Activated CD4-positive, alpha-beta T cell treated with anti-CD3 and anti-CD28 coated beads, Interleukin-2, amount 50 U/mL, for 16 hours (primary cell): Measurements from ENCODE around the gene PDIA3.
"Not testable (repeated sequence)": the region's sequence is repeated elsewhere in the genome, so short reads cannot be mapped to it uniquely, and the experiment has no call there.

Experiments used
- DNase-seq: peaks from one replicate; pipeline ENCODE4 v3.0.0-alpha.2; 2020

PDIA3 gene

GRCh38 chr15:43746245-43746902, at the start of gene PDIA3:
PDIA3 (plus strand) TSS chr15:43746438; CDS start chr15:43746540, 102 bp downstream.
- DNase-seq = peak; percentile 95

GRCh38 chr15:43702174-43702573, 44.1 kb upstream of the PDIA3 start:
- no peak for DNase-seq

- DNase-seq = no peak
Observed at GRCh38 chr15:43702701-43703424, 43.4 kb upstream of the PDIA3 start.

GRCh38 chr15:43710431-43711131, 35.7 kb upstream of the PDIA3 start:
- DNase-seq = not testable (repeated sequence)

- no peak for DNase-seq
Observed at GRCh38 chr15:43723151-43723550, 23.1 kb upstream of the PDIA3 start.

- not testable (repeated sequence) for DNase-seq
Observed at GRCh38 chr15:43726306-43726705, 19.9 kb upstream of the PDIA3 start.

- DNase-seq = not testable (repeated sequence)
Observed at GRCh38 chr15:43728053-43728725, 18.0 kb upstream of the PDIA3 start.

- no peak for DNase-seq
Observed at GRCh38 chr15:43735416-43735815, 10.8 kb upstream of the PDIA3 start.

- peak; percentile 30 for DNase-seq
Observed at GRCh38 chr15:43746903-43747309, 668 bp downstream of the PDIA3 start.

GRCh38 chr15:43748376-43748775, 2.1 kb downstream of the PDIA3 start:
- DNase-seq = peak; percentile 45

GRCh38 chr15:43749690-43750345, 3.6 kb downstream of the PDIA3 start:
- peak; percentile 74 for DNase-seq

- DNase-seq = no peak
Observed at GRCh38 chr15:43751885-43752284, 5.6 kb downstream of the PDIA3 start.

- no peak for DNase-seq
Observed at GRCh38 chr15:43762824-43763223, 16.6 kb downstream of the PDIA3 start.

GRCh38 chr15:43763819-43764446, 17.7 kb downstream of the PDIA3 start:
- no peak for DNase-seq

- peak; percentile 54 for DNase-seq
Observed at GRCh38 chr15:43769584-43770228, 23.5 kb downstream of the PDIA3 start.

- DNase-seq = no peak
Observed at GRCh38 chr15:43771816-43772215, 25.6 kb downstream of the PDIA3 start.

GRCh38 chr15:43772624-43773023, 26.4 kb downstream of the PDIA3 start:
- no peak for DNase-seq

GRCh38 chr15:43774062-43774461, 27.8 kb downstream of the PDIA3 start:
- DNase-seq = no peak

- no peak for DNase-seq
Observed at GRCh38 chr15:43775411-43775965, 29.2 kb downstream of the PDIA3 start.

GRCh38 chr15:43776101-43776717, 30.0 kb downstream of the PDIA3 start:
- DNase-seq = no peak
